GM19238 (cell line): ENCODE results near the gene NDC80.
A peak's percentile ranks its signal among the peaks of the same experiment; 100 is the strongest.
"Not testable (repeated sequence)": the region's sequence is repeated elsewhere in the genome, so short reads cannot be mapped to it uniquely, and the experiment has no call there.

Experiments used
- DNase-seq: peaks from one replicate; pipeline ENCODE4 v3.0.0; 2011; ENCODE audit warnings: low spot score; ENCODE audit not compliant: insufficient read length

NDC80 gene

GRCh38 chr18:2625217-2625616 lies 53.9 kb downstream of the NDC80 start:
- no peak for DNase-seq

DNA sequence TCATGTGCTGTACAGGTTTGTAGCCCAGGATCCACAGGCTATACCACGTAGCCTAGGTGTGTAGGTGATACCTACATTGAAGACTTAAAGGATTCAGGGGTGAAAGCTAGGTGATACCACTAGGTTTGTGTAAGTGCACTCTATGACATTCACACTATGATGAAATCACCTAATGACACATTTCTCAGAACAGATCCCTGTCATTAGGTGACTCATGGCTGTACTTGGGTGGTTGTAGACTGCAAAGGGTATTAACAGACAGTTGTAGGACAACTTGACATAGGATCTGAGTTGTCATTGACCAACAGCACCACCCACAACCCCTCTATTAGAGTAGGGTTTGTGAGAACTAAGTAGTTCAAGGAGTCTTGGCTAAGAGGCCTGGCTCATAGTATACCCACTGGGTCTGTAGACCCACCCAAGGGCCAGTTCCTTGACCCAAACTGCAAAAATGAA lies 56.5 kb downstream of the NDC80 start:
- no peak for DNase-seq

- no peak for DNase-seq
Measured at GRCh38 chr18:2629003-2629402, 57.6 kb downstream of the NDC80 start.

DNA sequence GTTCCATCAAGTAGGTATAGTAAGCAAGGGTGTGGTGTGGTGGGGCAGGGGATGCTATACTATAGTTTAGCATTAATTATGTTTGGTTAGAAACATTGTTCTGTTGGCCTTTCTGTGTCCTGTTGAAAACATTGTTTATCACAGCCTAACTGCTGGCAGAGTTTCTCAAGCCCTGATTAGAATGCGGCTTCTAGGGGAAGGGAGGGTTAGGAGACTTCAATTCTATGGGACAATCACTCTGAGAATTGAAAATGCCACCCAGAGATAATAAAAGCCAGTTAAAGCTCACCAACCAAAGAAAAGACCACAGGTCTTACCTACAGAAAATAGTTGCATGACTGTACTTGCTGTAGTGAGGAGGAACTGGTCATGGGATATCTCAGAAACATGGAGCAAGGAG lies 64.2 kb downstream of the NDC80 start:
- DNase-seq = no peak

DNA sequence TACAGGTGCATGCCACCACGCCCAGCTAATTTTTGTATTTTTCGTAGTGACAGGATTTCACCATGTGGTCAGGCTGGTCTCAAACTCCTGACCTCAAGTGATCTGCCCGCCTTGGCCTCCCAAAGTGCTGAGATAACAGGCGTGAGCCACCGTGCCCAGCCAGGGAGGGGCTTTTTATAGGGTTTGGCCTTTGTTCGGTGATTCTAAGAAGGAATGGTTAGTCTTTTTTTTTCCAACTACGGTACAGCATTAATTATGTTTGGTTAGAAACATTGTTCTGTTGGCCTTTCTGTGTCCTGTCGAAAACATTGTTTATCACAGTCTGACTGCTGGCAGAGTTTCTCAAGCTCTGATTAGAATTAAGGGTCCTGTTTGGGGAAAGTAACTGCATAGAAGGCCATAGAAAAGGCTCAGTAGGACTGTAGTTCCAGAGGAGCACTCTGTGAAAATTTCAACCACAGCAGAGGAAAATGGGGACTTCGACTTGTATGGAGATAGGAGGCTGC lies 64.8 kb downstream of the NDC80 start:
- DNase-seq = no peak

DNA sequence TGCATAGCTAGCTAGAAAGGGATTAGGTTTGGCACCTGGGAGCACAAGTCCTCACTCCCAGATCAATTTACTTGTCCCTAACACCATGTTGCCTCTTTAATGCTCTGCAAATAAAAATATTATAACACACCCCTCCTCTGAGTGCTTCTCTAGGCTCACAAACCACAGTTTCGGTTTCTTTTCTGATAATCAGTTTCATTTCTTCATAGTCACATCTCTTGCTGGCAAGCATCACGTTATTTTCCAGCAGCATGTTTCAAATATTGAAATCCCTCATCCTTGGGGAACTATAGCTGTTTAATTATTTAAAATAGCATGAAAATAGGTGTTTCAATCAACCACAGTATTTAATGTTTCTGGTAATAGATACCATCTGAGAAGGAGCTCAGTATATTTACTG lies 70.3 kb downstream of the NDC80 start:
- peak; percentile 37 for DNase-seq

- no peak for DNase-seq
Measured at GRCh38 chr18:2642771-2643170, 71.4 kb downstream of the NDC80 start.

GRCh38 chr18:2644535-2644934 lies 73.2 kb downstream of the NDC80 start:
- DNase-seq = no peak

DNA sequence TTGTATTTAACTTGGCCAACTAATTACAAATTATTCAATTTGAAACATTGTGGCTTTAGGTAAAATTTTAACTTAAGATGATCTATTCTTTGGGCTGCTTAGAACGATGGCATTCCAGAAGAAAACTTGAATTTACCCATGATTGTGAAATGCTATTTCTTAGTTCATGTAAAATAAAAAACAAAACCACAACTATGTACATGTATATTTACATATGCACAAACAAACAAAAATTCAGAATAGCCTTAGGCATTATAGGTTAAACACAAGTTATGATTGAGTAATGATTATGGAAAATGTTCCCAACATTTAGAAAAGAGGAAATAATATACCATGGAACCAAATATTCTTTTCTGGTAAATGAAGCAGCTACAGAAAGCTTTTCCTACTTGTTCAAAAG lies 80.6 kb downstream of the NDC80 start:
- no peak for DNase-seq

DNA sequence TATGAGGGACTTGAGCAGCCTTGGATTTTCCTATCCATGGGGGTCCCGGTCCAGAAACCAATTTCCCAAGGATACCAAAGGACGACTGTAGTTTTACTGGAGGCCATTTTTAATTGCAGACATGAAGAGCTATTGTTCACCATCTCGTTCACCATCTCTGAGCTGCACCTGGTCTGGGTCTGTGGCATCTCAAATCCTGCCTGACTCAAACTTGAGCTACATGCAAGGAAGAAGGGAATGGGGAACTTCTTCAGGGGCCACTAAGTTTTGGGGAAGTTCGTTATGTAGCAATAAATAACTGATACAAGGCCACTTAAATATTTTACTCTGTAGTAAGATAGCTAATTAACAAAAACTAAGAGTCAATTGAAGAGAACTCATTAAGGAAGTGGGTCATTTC lies 82.1 kb downstream of the NDC80 start:
- DNase-seq = no peak

DNA sequence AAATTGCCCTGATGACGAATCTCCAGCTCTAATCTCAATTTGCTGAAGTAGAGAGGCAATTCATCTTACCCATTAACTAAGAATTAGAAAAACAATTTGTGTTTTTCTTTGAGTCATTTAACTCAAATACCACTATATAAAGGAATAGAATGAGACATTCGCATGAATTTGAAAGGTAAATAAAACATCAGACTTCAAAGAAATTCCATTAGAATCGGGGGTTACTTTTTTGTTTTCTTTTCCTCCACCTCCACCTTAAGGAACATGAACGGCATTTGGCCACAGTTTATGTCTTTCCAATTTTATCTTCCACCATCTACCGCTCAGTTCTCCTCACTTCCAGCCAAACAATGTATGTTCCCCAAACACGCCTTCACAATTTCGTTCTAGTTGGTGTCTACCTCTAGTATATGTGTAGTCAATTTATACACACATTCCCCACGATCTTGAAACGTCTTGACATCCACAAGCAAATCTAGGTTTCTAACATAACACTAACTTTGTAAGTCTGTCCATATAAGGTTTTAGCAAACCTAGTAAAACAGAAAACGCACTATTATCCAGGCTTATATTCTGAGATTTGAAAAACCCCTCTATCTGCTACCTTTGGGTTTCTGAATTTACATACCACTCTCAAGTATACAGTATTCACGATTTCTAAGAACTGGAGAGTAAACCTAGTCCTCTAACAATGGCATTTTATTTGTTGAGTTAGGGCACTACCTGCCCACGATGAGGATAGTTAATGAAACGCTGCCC lies 83.0 kb downstream of the NDC80 start:
- DNase-seq = no peak

GRCh38 chr18:2654928-2655177 lies 83.5 kb downstream of the NDC80 start:
- DNase-seq = peak; percentile 40

DNA sequence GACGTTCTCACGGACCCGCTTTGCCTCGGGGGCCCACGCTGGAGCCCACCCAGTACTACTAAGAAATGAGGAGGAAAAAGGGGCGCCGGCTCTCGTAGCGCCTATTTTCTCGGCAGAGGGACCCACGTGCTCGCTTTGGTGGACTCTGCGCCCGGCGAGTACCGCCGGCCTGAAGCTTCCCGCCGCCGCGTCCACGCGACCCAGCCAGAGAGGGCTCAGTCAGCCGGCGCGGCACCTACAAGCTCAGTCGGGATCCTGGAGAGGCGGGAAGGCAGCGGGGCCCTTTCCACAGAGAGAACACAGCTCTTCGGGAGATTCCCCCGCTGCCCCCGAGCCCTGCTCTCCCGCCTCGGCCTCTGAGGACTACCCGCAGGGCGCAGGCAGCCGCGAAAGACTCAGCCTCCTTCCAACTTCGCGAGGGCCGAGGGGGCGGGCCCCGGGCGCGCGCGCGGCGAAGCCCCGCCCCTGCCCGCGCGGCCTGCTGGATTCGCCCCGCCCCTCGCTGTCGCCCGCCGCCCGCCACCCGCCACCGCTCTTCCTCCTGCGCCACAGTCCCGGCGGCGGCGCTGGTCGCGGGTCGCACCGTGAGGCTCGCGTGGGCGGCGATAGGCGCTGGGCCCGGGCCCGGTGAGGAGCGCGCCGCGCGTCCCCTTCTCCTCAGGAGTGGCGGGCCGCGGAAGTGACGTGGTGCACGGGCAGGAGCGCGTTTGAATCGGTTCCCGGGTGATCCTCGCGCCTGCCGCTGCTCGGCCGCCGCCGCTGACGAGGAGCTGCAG lies 84.0 kb downstream of the NDC80 start, which contains the start of gene SMCHD1:
TSS of gene SMCHD1 (plus strand) at position 549 of the 776 bp plus-strand sequence. CDS start 350 bp downstream, outside the sequence.
- DNase-seq = peak; percentile 66

DNA sequence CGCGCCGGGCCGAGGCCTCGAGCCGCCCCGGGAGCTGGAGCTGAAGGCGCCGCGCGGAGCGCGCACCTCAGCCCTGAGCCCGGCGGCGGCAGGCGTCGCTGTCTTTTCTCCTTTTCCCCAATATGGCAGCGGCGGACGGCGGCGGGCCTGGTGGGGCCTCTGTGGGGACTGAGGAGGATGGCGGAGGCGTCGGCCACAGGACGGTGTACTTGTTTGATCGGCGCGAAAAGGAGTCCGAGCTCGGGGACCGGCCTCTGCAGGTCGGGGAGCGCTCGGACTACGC lies 84.5 kb downstream of the NDC80 start:
- peak; percentile 32 for DNase-seq

- DNase-seq = no peak
Measured at GRCh38 chr18:2656237-2656980, 85.1 kb downstream of the NDC80 start.

- no peak for DNase-seq
Measured at GRCh38 chr18:2656981-2657512, 85.7 kb downstream of the NDC80 start.

GRCh38 chr18:2657788-2658458 lies 86.6 kb downstream of the NDC80 start:
- DNase-seq = no peak

DNA sequence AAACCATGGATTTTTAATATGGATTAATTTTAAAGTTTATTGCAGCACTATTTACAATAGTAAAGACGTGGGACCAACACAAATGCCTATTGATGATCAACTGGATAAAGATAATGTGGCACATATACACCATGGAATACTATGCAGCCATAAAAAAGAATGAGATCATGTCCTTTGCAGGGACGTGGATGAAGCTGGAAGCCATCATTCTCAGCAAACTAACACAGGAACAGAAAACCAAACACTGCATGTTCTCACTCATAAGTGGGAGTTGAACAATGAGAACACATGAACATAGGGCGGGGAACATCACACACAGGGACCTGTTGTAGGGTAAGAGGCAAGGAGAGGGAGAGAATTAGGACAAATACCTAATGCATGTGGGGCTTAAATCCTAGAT lies 89.5 kb downstream of the NDC80 start:
- not testable (repeated sequence) for DNase-seq

GRCh38 chr18:2662288-2662687 lies 90.9 kb downstream of the NDC80 start:
- not testable (repeated sequence) for DNase-seq

GRCh38 chr18:2662990-2663389 lies 91.6 kb downstream of the NDC80 start:
- no peak for DNase-seq
